ENCODE measurements around the gene LRG1. TPM values are rescaled to one million over a fixed set of nuclear protein-coding genes. Genes with fewer than 3 reads are reported as not detected.
A peak's percentile ranks its signal among the peaks of the same experiment; 100 is the strongest.
"Not testable (repeated sequence)": the region's sequence is repeated elsewhere in the genome, so short reads cannot be mapped to it uniquely, and the experiment has no call there.

LRG1 gene
- total RNA-seq, 1 donor from 2014 or later: 0.73 TPM

DNA sequence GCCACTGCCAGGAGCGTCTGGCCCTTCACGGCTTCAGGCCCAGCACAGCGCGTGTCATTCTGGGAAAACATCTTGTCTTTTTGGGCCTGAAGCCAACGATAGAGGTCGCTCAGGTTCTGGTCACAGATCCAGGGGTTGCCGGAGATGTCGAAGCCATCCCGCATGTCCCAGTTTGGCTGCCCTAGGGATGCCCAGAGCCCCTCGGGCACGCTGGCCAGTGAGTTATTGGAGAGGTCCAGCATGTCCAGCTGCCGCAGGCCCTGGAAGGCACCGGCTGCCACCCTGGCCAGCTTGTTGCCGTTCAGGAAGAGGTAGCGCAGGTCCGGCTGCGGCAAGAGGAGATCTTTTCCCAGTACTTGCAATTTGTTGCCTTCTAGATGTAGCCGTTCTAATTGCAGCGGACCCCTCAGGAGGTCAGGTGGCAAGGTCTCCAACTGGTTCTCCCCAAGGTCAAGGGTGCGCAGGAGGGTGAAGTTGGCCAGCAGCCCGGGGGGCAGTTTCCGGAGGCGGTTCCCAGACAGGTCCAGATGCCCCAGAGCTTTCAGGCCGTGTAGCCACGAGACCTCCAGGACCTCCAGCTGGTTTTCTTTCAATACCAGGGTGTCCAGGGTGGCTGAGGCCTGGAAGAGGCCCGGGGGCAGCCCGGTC lies 1.8 kb downstream of the LRG1 start:
- intact Hi-C loops (cut with DNase I): loop anchor here (10.0 kb wide), 1 partner anchor 263 kb away; the partner anchor contains the start of gene SHD
- ATAC-seq: peak; percentile 22
- no peak for DNase-seq (ENCODE audit: missing footprints)

DNA sequence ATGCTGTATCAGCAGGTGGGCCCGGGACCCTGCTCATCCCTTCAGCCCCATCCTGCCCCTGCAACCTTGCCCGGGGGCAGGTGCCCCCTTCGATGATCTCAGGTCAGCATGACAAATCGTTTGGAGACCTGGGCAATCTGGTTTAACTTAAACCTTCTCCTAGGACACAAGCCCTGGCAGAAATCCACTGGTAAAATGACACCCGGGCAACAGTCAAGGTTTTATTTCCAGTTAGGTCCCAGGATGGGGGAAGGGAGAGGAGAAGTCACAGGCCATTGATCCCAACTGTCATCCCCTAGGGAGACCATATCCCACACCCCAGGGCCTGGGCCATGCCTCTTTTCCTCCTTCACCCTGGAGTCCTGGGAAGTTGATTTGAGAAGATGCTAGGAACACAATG lies 3.0 kb downstream of the LRG1 start:
- ATAC-seq (peak; percentile 27), DNase-seq (ENCODE audit: missing footprints) (no peak)
- intact Hi-C loops (cut with DNase I): loop anchor here (10.0 kb wide), 1 partner anchor 262 kb away; the partner anchor contains the start of gene SHD

DNA sequence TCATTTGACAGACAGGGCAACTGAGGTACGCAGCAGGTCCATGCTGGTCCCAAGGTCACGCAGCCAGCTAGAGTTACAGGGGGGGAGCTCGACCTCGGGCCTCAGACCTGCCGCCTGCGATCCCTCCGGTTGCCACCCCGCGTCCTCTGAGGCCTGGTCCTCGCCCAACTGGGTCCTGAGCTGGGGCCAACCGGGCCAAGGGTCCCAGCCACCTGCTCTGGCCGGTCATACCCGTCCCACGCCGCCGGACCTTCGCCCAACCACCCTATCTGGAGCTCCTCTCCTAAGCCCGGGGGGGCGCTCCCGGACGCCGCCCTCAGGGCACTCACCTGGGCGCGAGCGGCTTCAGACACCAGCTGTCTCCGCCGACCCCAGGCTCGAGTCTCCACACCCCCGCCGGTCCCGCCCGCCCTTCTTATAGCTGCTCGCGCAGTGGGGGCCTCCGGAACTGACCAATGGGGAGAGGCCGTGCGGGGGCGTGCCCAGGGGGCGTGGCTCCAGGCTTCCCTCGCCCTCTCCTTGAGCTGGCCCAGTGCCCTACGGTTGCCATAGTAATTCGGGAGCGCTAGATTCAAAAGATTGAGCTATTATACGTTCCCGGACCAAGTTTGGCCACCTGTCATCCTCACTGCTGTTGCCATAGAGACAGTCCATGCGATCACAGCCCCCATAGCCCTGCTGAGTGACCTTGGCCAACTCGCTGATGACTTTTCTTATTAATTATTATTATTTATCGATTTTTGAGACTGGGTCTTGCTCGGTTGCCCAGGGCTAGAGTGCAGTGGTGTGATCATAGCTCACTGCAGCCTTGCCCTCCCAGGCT lies 4.8 kb downstream of the LRG1 start, which contains the start of gene PLIN5:
Gene PLIN5, minus strand, starts transcription at position 389 of the 823 bp plus-strand sequence. CDS start 1,150 bp downstream, outside the sequence.
- DNase-seq (ENCODE audit: missing footprints) (peak; percentile 91), ATAC-seq (peak; percentile 88)
- intact Hi-C loops (cut with DNase I): loop anchor here (10.0 kb wide), 1 partner anchor 260 kb away; the partner anchor contains the start of gene SHD

DNA sequence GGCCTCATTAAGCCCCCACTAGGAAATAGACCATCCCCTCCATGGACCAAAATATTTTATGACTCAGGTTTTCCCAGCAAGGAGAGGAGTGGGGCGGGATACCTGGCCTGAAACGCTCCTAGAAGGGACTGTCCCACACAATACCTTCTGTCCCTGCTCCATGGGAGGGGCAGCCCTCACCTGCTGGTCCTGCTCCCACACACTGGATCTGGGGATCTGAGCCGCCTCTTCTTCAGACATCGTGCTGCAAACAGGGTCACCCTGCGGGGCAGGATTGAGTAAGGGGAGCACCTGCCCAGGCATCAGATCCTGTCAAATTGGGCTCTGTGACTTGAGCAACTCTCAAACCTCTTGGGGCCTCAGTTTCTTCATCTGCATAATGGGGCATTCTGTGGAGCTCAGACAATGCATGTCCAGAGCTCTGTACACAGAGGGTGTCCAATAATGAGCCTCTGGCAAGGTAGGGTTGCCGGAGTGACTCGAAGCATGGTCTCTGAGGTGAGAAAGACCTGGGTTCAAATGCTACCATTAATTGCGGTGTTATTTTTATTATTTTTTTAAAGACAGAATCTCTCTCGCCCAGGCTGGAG lies 5.9 kb downstream of the LRG1 start:
- intact Hi-C loops (cut with DNase I): loop anchor here (10.0 kb wide), 1 partner anchor 259 kb away; the partner anchor contains the start of gene SHD
- DNase-seq (ENCODE audit: missing footprints): no peak
- no peak for ATAC-seq

DNA sequence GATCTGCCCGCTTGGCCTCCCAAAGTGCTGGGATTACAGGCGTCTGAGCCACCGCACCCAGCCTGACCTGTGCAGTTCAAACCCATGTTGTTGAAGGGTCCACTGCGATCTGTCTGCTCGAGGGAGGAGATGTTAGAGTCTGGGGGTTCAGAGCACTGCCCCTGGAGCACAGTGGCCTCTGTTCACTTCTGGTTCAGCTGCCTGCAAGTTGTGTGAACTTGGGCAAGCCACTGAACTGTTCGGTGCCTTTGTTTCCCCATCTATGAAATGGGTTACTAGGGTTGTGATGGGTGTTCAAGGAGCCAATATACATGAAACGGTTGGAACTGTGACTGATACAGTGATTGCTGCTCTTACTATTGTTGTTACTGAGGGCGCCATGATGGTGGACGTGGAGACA lies 6.5 kb downstream of the LRG1 start:
- intact Hi-C loops (cut with DNase I): loop anchor here (10.0 kb wide), 1 partner anchor 259 kb away; the partner anchor contains the start of gene SHD
- ATAC-seq: no peak
- no peak for DNase-seq (ENCODE audit: missing footprints)

DNA sequence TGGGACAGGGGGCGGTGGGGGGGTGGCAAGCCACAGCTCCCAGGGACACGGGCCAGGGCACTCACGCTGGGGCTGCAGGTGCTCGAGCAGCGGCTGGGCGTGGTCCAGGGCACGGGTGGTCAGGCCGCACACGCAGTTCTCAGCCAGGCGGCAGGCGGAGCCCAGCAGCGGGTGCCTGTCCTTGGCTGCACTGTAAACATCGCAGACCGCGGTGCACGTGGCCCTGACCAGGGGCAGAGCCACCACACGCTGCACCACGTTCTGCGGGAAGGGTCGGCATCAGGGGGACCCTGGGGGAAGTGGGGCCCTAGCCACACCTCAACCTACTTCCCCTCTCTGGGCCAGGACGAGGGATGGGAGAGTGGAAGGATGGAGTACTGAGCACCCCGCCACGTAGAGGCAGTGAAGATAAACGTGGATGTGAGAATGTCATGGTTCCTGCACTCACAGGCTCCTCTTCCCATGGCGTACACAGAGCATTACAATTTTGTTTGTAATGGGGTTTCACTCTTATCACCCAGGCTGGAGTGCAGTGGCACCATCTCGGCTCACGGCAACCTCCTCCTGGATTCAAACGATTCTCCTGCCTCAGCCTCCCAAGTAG lies 8.2 kb downstream of the LRG1 start:
- intact Hi-C loops (cut with DNase I): loop anchor here (10.0 kb wide), 1 partner anchor 257 kb away; the partner anchor contains the start of gene SHD
- DNase-seq (ENCODE audit: missing footprints) (no peak), ATAC-seq (no peak)

DNA sequence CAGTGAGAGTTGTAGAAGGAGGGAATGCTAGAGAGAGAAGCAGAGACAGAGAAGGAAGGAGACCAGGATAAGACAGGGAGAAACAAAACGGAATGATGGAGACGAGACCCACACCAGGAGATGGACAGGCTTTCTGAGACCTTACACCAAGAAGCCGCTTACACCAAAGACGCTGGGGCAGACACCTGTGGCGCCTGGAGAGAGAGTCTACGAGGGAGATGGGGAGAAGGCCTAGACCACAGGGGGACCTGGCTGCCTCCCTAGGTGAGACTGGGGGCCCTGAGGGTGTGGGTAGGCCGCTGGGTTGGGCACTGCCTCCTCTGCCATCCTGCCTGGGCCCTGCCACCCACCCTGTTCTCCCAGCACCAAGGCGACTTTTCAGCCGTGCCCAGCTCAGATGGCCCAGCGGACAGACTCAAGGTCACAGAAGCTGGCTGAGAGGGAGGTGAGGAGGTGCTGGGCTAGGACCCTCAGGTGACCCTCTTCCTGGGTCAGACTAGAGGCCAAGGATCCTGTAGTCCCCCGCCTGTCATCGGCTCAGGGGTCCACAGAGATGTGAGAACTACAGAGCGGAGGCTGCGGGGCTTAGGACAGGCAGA lies 9.8 kb downstream of the LRG1 start:
- ATAC-seq: no peak
- intact Hi-C loops (cut with DNase I): loop anchor here (10.0 kb wide), 1 partner anchor 255 kb away; the partner anchor contains the start of gene SHD
- no peak for DNase-seq (ENCODE audit: missing footprints)

DNA sequence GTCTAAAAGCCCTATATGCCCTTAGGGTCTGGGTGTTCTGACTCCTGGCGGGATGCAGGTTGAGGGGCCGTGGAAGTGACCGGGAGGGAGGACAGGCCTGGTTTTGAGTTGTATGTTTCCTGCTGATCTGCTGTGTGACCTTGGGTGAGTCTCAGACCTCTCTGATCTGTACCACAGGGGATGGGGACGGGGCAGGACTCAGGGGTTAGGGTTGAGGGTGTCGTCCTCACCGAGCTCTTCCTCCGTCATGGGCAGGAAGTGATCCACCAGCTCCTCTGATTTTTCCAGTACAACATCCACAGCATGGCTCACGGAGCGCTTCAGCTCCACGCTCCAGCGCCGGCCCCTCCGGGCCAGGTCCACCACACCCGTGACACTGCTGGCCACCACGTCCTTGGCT lies 11.0 kb downstream of the LRG1 start:
- intact Hi-C loops (cut with DNase I): no loop called here
- DNase-seq (ENCODE audit: missing footprints) (no peak), ATAC-seq (no peak)

DNA sequence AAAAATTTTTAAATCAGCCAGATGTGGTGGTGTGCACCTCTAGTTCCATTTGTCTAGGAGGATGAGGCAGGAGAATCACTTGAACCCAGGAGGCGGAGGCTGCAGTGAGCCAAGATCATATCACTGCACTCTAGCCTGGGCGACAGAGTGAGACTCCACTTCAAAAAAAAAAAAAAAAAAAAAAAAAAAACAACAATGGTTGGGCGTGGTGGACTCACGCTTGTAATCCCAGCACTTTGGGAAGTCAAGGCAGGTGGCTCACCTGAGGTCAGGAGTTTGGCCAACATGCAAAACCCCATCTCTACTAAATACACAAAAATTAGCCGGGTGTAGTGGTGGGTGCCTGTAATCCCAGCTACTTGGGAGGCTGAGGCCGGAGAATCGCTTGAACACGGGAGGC lies 12.5 kb downstream of the LRG1 start:
- ATAC-seq; DNase-seq (ENCODE audit: missing footprints); intact Hi-C loops (cut with DNase I): not testable (repeated sequence)

DNA sequence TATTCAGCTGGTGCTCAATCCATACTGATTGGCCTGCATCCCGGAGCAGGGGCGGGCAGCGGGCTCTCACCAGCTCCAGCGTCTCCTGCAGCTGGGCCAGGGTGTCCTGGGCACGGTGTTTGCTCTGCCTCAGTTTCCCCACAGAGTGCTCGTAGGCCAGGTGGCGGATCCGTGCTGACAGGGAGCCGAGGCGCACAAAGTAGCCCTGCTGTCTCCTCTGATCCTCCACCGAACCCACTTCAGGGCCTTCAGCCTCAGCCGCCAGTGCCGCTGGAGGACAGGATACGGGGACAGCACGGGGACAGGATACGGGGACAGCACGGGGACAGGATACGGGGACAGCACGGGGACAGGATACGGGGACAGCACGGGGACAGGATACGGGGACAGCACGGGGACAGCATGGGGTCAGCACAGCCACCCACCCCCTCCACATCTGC lies 14.3 kb downstream of the LRG1 start:
- intact Hi-C loops (cut with DNase I): no loop called here
- no peak for DNase-seq (ENCODE audit: missing footprints)
- no peak for ATAC-seq

DNA sequence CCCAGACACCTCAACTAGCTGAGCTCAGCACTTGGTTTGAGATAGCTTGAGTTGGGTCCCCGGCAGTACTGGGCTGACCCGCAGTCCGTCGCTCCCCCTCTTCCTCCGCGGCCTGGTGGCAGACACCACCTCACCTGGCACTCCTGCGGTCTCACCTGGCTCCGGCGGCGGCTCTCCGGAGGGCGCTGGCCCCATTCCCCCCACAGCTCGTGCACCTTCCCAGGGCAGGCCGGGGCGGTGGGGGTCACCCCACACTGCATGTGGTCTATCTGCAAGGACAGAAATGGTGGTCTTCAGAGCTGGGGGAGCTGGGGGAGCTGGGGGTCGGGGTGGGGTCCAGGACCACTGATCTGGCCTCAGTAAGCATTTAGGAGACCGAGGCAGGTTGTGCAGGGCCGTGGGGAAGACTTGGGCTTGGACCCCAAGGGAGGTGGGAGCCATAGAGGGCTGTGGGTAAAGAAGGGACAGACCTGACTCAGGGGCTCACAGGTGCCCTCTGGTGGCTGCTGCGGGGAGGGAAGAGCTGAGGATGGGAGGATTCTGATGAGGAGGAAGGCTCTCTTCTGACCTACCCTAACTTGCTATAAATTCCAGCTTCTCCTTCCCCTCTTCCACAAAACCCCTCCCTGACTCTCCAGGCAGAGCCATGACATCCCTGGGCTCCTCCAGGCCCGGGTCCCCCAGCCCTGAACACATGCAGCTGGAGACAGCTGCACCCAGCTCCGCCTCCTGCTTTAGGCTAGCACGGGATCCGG lies 14.9 kb downstream of the LRG1 start:
- DNase-seq (ENCODE audit: missing footprints): no peak
- peak; percentile 37 for ATAC-seq
- intact Hi-C loops (cut with DNase I): no loop called here

DNA sequence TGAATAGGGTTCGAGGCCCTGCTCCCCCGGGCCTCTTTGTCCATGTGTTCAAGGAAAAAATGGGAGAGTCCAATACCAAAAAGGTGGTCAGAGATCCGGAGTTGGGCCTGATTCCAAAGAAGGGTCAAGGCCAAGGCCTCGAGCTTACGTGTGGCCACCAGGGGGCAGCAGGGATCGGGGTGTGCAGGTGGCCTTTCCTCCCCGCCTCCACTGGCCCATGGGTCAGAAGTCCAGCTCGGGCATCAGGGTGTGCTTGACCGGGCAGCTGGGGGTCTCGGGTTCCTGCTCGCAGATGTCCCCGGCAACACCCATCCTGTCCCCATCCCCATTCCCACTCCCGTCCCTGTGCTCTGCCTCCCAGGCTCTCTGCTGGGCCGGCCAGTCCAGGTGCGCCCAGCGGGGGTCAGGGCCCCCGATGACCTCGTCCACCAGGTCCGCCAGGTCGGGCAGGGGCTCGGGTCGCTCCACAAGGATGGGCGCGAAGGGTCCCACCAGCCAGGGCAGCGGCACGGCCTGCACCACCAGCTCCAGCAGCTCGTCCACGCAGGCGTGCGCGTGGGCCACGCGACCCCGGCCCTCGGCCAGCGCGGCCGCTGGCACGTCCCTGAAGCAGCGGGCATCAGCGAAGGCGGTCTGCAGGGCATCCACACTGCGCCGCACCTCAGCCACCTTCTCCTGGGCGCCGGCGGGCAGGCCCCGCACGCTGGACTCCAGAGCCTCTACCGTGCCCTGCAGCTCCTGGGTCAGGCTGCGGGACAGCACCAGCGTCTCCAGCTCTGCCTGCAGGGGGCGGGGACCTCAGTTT lies 16.3 kb downstream of the LRG1 start:
- ATAC-seq: no peak
- intact Hi-C loops (cut with DNase I): no loop called here
- DNase-seq (ENCODE audit: missing footprints): no peak

DNA sequence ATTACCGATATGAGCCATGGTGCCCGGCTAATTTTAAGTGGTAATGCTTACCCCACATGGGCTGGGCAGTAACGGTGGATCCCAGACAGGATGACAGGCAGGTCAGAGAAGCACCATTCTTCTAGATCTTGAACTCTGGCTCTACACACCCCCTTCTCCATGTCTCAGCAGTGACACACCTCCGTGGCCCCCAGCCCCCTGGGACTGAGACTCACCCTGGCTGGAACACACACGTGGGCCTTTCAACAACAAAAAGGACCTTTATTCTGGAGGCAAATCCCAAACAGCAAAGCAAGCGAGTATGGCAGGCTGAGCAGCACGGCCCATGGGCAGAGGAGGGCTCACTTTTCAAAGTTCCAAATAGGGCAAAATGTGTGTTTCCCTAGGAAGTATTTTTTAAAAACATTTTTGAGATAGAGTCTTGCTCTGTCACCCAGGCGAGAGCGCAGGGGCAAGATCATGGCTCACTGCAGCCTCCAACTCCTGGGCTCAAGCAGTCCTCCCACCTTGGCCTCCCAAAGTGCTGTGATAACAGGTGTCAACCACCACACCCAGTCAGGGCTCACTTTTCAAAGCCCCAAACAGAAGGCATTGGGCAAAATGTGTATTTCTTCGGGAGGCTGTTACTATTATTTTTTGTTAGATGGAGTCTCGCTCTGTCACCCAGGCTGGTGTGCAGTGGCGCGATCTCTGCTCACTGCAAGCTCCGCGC lies 17.4 kb downstream of the LRG1 start:
- intact Hi-C loops (cut with DNase I): no loop called here
- DNase-seq (ENCODE audit: missing footprints) (no peak), ATAC-seq (no peak)

DNA sequence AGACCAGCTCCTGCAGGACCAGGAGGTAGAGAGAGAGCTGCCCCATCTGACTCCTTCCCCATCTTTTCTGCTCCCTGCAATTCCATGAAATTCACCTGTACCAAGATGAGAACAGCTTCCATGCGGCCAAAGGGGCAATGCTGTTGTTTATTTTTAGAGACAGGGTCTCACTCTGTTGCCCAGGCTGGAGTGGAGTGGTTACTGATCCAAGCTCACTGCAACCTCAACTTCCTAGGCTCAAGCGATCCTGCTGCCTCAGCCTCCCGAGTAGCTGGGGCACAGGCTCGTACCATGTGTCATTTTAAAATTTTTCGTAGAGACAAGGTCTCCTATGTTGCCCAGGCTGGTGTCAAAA lies 18.0 kb downstream of the LRG1 start:
- no peak for DNase-seq (ENCODE audit: missing footprints)
- intact Hi-C loops (cut with DNase I): no loop called here
- no peak for ATAC-seq

DNA sequence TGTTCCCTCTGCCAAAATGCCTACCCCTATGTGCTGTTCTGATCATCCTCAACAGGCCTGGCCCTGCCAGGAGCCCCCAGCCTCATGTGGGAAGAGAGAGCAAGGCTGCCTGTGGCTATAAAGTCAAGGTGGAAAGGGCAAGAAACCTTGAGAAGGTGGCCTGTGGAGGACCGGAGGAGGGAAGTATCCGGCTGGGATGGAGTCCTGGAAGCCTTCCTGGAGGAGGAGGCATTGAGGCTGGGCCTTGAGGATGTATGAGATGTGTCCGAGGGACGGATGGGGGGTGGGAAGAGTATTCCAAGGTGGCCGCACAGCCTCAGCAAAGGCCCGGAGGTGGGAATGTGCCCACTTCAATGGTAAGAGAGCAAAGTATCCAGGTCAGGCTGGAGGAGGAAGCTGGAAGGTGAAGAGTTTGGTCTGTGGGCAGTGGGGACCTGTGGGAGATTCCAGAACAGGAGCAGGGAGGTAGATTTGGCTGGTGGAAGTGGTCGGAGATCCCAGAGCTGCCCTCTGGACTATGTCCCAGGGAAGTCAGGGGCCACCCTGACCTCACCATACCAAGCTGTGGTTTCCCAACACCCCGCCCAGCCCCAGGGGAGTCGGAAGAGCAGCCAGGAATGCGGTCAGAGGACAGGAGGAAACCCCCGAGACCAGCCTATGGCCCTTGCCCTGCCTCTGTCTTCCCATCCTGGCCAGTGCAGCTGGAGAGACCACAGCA lies 18.5 kb downstream of the LRG1 start:
- ATAC-seq (no peak), DNase-seq (ENCODE audit: missing footprints) (no peak)
- intact Hi-C loops (cut with DNase I): no loop called here

All from Right ventricle myocardium inferior (tissue), 1 donor.